HG03280 (cell line): Measurements from ENCODE around the gene MAK.
"Not testable (repeated sequence)": the region's sequence is repeated elsewhere in the genome, so short reads cannot be mapped to it uniquely, and the experiment has no call there.

Source experiments
- ATAC-seq: cut with Tn5 transposase; IDR thresholded peaks from one replicate; pipeline ENCODE4 v1.9.1; 2021; ENCODE audit warnings: mild to moderate bottlenecking, moderate library complexity; ENCODE audit not compliant: unreplicated experiment

MAK gene

GRCh38 chr6:10854922-10855632, 16.7 kb upstream of the MAK start:
- no peak for ATAC-seq

- not testable (repeated sequence) for ATAC-seq
These were observed 15.5 kb upstream of the MAK start for GRCh38 chr6:10853849-10854300.

GRCh38 chr6:10852361-10852960, 14.1 kb upstream of the MAK start:
- no peak for ATAC-seq

GRCh38 chr6:10850728-10851127, 12.4 kb upstream of the MAK start:
- no peak for ATAC-seq

GRCh38 chr6:10849901-10850300, 11.6 kb upstream of the MAK start:
- no peak for ATAC-seq

GRCh38 chr6:10847684-10848083, 9.3 kb upstream of the MAK start:
- no peak for ATAC-seq

- ATAC-seq, result no peak
These were observed 5.2 kb upstream of the MAK start for GRCh38 chr6:10843554-10843953.

GRCh38 chr6:10838794-10839333, 525 bp upstream of the MAK start:
- ATAC-seq, result peak; percentile 41

GRCh38 chr6:10837622-10837994, 731 bp downstream of the MAK start:
- no peak for ATAC-seq

GRCh38 chr6:10837009-10837621, 1.2 kb downstream of the MAK start:
- no peak for ATAC-seq

- no peak for ATAC-seq
These were observed 3.5 kb downstream of the MAK start for GRCh38 chr6:10834823-10835222.

- ATAC-seq, result no peak
These were observed 6.7 kb downstream of the MAK start for GRCh38 chr6:10831609-10832008.

GRCh38 chr6:10824819-10825218, 13.5 kb downstream of the MAK start:
- no peak for ATAC-seq

- no peak for ATAC-seq
These were observed 14.0 kb downstream of the MAK start for GRCh38 chr6:10824297-10824696.

- not testable (repeated sequence) for ATAC-seq
These were observed 24.2 kb downstream of the MAK start for GRCh38 chr6:10814176-10814575.

GRCh38 chr6:10809098-10809497, 29.2 kb downstream of the MAK start:
- no peak for ATAC-seq

GRCh38 chr6:10808376-10808775, 30.0 kb downstream of the MAK start:
- no peak for ATAC-seq

GRCh38 chr6:10801224-10801848, 37.0 kb downstream of the MAK start:
- ATAC-seq, result peak; percentile 93

GRCh38 chr6:10800810-10801209, 37.5 kb downstream of the MAK start:
- ATAC-seq, result no peak

GRCh38 chr6:10794239-10794638, 44.1 kb downstream of the MAK start:
- no peak for ATAC-seq

- no peak for ATAC-seq
These were observed 44.6 kb downstream of the MAK start for GRCh38 chr6:10793695-10794094.

GRCh38 chr6:10793035-10793434, 45.3 kb downstream of the MAK start:
- ATAC-seq, result no peak
